GM12878 (cell line): ENCODE data around the gene ATRNL1. TPM values are rescaled to one million over a fixed set of nuclear protein-coding genes. Genes with fewer than 3 reads are reported as not detected.

Experiments used
- ATAC-seq: fragments of 200-7000 bp; cut with Tn5 transposase; 3 replicates; pipeline ENCODE4 v1.9.1; 2020; ENCODE audit warnings: mild to moderate bottlenecking, moderate library complexity
- BruUV-seq: library from RNA; stranded (reverse); fragments of 400-500 nt; replicated peaks from 2 replicates; lab custom pipeline; 2021; lab: Mats Ljungman, UMichigan
- CTCF ChIA-PET: fragments of 300-600 bp; sonication (Branson Sonifier 250); formaldehyde crosslinking; extraction: SDS; loops from one replicate; lab custom pipeline; 2021; ENCODE audit warnings: inconsistent platforms; lab: Yijun Ruan, JAX
- POLR2A ChIA-PET: fragments of 350-600 bp; formaldehyde crosslinking; extraction: SDS; loops from one replicate; lab custom pipeline; 2021; ENCODE audit warnings: inconsistent platforms; lab: Charles Lee
- RAD21 ChIA-PET: fragments of 300-600 bp; sonication (Branson Sonifier 250); formaldehyde crosslinking; loops from one replicate; lab custom pipeline; 2023; ENCODE audit warnings: antibody characterized with exemption; ENCODE audit not compliant: unreplicated experiment; lab: Charles Lee
- SMC1A ChIA-PET: fragments of 300-600 bp; sonication (Branson Sonifier 250); formaldehyde crosslinking; loops from one replicate; lab custom pipeline; 2023; ENCODE audit not compliant: unreplicated experiment, uncharacterized antibody; lab: Charles Lee
- DNase-seq: peaks from one replicate; pipeline ENCODE4 v3.0.0-alpha.2; 2011; ENCODE audit warnings: low read depth, low spot score
- FAIRE-seq: peaks from 3 replicates; lab custom pipeline; 2011; peaks lifted over from hg19 to GRCh38; lab: Jason Lieb, UNC
- H2AFZ ChIP-seq: 2 replicates; pipeline ENCODE4 v1.6.0; 2011; ENCODE audit warnings: low read depth, low read length, control low read depth; ENCODE audit not compliant: control insufficient read depth
- H3K27ac ChIP-seq: 2 replicates; pipeline ENCODE4 v1.5.1; 2011; ENCODE audit warnings: control low read depth; ENCODE audit not compliant: control insufficient read depth, insufficient read depth
- H3K27me3 ChIP-seq, 2 experiments: replicated peaks in 1 of 2; 2 replicates each; pipeline versions ENCODE4 v1.6.0 to v1.6.1; 2011; ENCODE audit warnings: low read length in 1 of 2; ENCODE audit not compliant: control insufficient read depth in 2 of 2, insufficient read depth in 2 of 2
- H3K36me3 ChIP-seq, 2 experiments: 2 replicates each; pipeline ENCODE4 v1.5.1; 2011; ENCODE audit warnings: low read length in 1 of 2; ENCODE audit not compliant: control insufficient read depth in 2 of 2, insufficient read depth in 2 of 2
- H3K4me1 ChIP-seq: 2 replicates; pipeline ENCODE4 v1.6.1; 2011; ENCODE audit warnings: mild to moderate bottlenecking, low read length, moderate library complexity, mixed read lengths; ENCODE audit not compliant: control insufficient read depth, insufficient read depth
- H3K4me2 ChIP-seq: 2 replicates; pipeline ENCODE4 v1.6.0; 2011; ENCODE audit warnings: control low read depth; ENCODE audit not compliant: control insufficient read depth, insufficient read depth
- H3K4me3 ChIP-seq: fragments of 200-600 bp; sonication (generic); 2 replicates; pipeline ENCODE4 v1.5.1; 2016
- H3K79me2 ChIP-seq: 2 replicates; pipeline ENCODE4 v1.6.0; 2011; ENCODE audit warnings: low read length; ENCODE audit not compliant: control insufficient read depth, insufficient read depth
- H3K9ac ChIP-seq: 2 replicates; pipeline ENCODE4 v1.8.0; 2011; ENCODE audit warnings: low read length, control low read depth, mixed read lengths; ENCODE audit not compliant: control insufficient read depth, insufficient read depth
- H3K9me3 ChIP-seq: replicated peaks from 3 replicates; pipeline ENCODE4 v1.5.1; 2011; ENCODE audit warnings: mild to moderate bottlenecking, low read length; ENCODE audit not compliant: control insufficient read depth, insufficient read depth
- H4K20me1 ChIP-seq: 2 replicates; pipeline ENCODE4 v1.6.0; 2011; ENCODE audit not compliant: control insufficient read depth, insufficient read depth
- ATF2 ChIP-seq: IDR thresholded peaks from 2 replicates; pipeline ENCODE4 v1.6.1; 2012; ENCODE audit warnings: low read length, inconsistent platforms
- BHLHE40 ChIP-seq, 2 experiments: fragments of 450-650 bp in 1 of 2; IDR thresholded peaks; 2 replicates each; pipeline ENCODE4 v1.6.1; 2011 to 2017; ENCODE audit warnings: low read depth in 2 of 2, borderline replicate concordance in 1 of 2, improper control_type of control experiment in 1 of 2, low read length in 1 of 2, mild to moderate bottlenecking in 1 of 2
- BRCA1 ChIP-seq: IDR thresholded peaks from 2 replicates; pipeline ENCODE4 v1.6.1; 2011; ENCODE audit warnings: low read depth, low read length, improper control_type of control experiment
- CEBPB ChIP-seq, 2 experiments: fragments of 150-350 bp in 1 of 2; IDR thresholded peaks; 2 replicates each; pipeline ENCODE4 v1.6.1; 2012 to 2014; ENCODE audit warnings: low read depth in 2 of 2, low read length in 2 of 2, borderline replicate concordance in 1 of 2, inconsistent platforms in 1 of 2
- IRF5 ChIP-seq: fragments of 450-650 bp; IDR thresholded peaks from 2 replicates; pipeline ENCODE4 v1.6.1; 2017; ENCODE audit warnings: borderline replicate concordance
- KLF5 ChIP-seq: fragments of 450-650 bp; IDR thresholded peaks from 2 replicates; pipeline ENCODE4 v1.6.1; 2014; ENCODE audit warnings: mild to moderate bottlenecking; ENCODE audit not compliant: partially characterized antibody
- PAX5 ChIP-seq: IDR thresholded peaks from 2 replicates; pipeline ENCODE4 v1.6.1; 2011; ENCODE audit warnings: low read depth, low read length, borderline replicate concordance
- PML ChIP-seq: IDR thresholded peaks from 2 replicates; pipeline ENCODE4 v1.6.1; 2012; ENCODE audit warnings: low read length, inconsistent platforms
- POLR2AphosphoS5 ChIP-seq: IDR thresholded peaks from 2 replicates; pipeline ENCODE4 v1.6.1; 2011; ENCODE audit warnings: mild to moderate bottlenecking, low read length, inconsistent platforms
- RCOR1 ChIP-seq: conservative IDR thresholded peaks from 2 replicates; pipeline ENCODE4 v1.6.1; 2012; ENCODE audit warnings: low read depth, low read length, improper control_type of control experiment
- RELA ChIP-seq: fragments of 450-650 bp; IDR thresholded peaks from 2 replicates; pipeline ENCODE4 v1.8.0; 2014; ENCODE audit warnings: borderline replicate concordance; ENCODE audit not compliant: partially characterized antibody
- REST ChIP-seq: IDR thresholded peaks from 2 replicates; pipeline ENCODE4 v1.6.1; 2012; ENCODE audit warnings: mild to moderate bottlenecking, low read depth, low read length
- TARDBP ChIP-seq: IDR thresholded peaks from 2 replicates; pipeline ENCODE4 v1.6.1; 2016; ENCODE audit warnings: borderline replicate concordance
- USF1 ChIP-seq: IDR thresholded peaks from 2 replicates; pipeline ENCODE4 v1.6.1; 2011; ENCODE audit warnings: borderline replicate concordance, low read depth, mild to moderate bottlenecking, moderate library complexity, mixed read lengths, low read length; ENCODE audit not compliant: insufficient read depth; ENCODE audit errors: extremely low read length
- ZNF24 ChIP-seq: fragments of 450-650 bp; IDR thresholded peaks from 2 replicates; pipeline ENCODE4 v1.6.1; 2017; ENCODE audit warnings: antibody characterized with exemption, mild to moderate bottlenecking
- WGBS: methylation state at CpG from one replicate; pipeline ENCODE4 v1.1.6; 2016; ENCODE audit warnings: low lambda C conversion rate; ENCODE audit not compliant: insufficient replicate concordance, insufficient coverage; ENCODE audit errors: missing lambda C conversion rate; 5-methylcytosine and 5-hydroxymethylcytosine counted together
- in situ Hi-C: fragments of 300-500 bp; cut with MboI; formaldehyde crosslinking; loops from 9 replicates; pipeline ENCODE4 v1.14.3; 2018; ENCODE audit warnings: mixed read lengths
- intact Hi-C: fragments of 100-400 bp; cut with micrococcal nuclease; formaldehyde crosslinking; loops from one replicate; pipeline ENCODE4 v1.14.2; 2022; ENCODE audit not compliant: unreplicated experiment
- polyA plus RNA-seq, 11 experiments: library from polyadenylated mRNA; depleted of rRNA in 4 of 11; unstranded in 6 of 11; stranded (reverse) in 5 of 11; fragments of >200 nt; fragmentation: Nextera tagmentation in 4 of 11; fragmentation: Illumina TruSeq in 1 of 11; extraction: Ambion mirVana in 4 of 11; extraction: Trizol in 1 of 11; gene quantifications; 1 replicate in 1 of 11; 2 replicates in 10 of 11; pipeline versions ENCODE4 v1.2.1 to v1.2.3, GENCODE V29; 2011 to 2016; ENCODE audit warnings: inconsistent platforms in 2 of 11, missing spikeins in 2 of 11, low read depth in 1 of 11
- total RNA-seq, 4 experiments: library from RNA; depleted of rRNA in 3 of 4; stranded (reverse); fragments of >200 nt in 3 of 4; fragmentation: Illumina TruSeq in 1 of 4; extraction: Trizol in 1 of 4; gene quantifications; 2 replicates each; pipeline versions ENCODE4 v1.2.1 to v1.2.3, GENCODE V29; 2013 to 2021
- TF ChIP-seq, protein P1 (sequence below): fragments of 450-650 bp; conservative IDR thresholded peaks from 2 replicates; pipeline ENCODE4 v1.6.1; 2017; ENCODE audit warnings: mild to moderate bottlenecking, moderate library complexity

Gene ATRNL1
- total and polyA plus RNA-seq, 10 of the 15 experiments (the other 5 are each of a cell fraction or from before 2014, with no cell fraction given), result 0.03 to 1.4 (median 0.34) TPM

DNA sequence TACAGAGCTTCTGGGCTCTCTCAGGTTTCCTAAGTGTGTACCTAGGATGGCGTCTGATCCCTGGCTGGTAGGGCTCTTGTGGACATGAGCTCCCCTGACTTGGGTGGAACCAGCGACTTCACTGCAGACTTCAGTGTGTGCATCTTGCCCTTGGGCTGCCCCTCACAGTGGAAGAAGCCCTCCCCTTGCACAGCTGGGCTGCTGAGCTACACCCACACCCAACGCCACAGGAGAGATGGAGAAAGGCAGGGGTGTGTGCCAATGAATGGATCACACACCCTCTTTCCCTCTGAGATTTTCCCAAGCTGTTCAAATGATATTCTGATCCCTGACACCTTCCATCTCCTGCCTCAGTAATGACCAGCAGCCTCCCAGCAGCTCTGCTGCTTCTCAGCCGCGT lies 883.2 kb downstream of the ATRNL1 start:
- Histone ChIP-seq H3K79me2 (no peaks in the 10 kb centered on the region), H3K36me3 (no peaks in the 10 kb centered on the region), H3K4me2 (no peak overlapping the region), H3K9me3 (no peaks in the 10 kb centered on the region), H3K4me3 (no peak overlapping the region), H3K9ac (no peak overlapping the region), H2AFZ (no peak overlapping the region), H3K27me3 (no peaks in the 10 kb centered on the region), H3K27ac (no peak overlapping the region), H4K20me1 (no peaks in the 10 kb centered on the region), H3K4me1 (no peaks in the 10 kb centered on the region)
- FAIRE-seq (no peak), ATAC-seq (no peak), DNase-seq (no peak)
- in situ Hi-C loops (no loop called here), intact Hi-C loops (no loop called here)
- no TSS peak for BruUV-seq
- ChIA-PET SMC1A (no interaction called here), RAD21 (no interaction called here), CTCF (no interaction called here), POLR2A (no interaction called here)
- WGBS, result 0% methylated on average over 5 of the region's 5 CpGs
- TF ChIP-seq BRCA1, result no peak
- TF ChIP-seq REST, result no peak
- no peak for TF ChIP-seq IRF5
- no peak for TF ChIP-seq USF1
- TF ChIP-seq POLR2AphosphoS5, result no peak
- no peak for TF ChIP-seq BHLHE40 (IDR thresholded peaks at IDR 0.05; ENCODE audit: borderline replicate concordance in 1 of 2, low read depth in 2 of 2, low read length in 1 of 2)
- TF ChIP-seq, protein P1, sequence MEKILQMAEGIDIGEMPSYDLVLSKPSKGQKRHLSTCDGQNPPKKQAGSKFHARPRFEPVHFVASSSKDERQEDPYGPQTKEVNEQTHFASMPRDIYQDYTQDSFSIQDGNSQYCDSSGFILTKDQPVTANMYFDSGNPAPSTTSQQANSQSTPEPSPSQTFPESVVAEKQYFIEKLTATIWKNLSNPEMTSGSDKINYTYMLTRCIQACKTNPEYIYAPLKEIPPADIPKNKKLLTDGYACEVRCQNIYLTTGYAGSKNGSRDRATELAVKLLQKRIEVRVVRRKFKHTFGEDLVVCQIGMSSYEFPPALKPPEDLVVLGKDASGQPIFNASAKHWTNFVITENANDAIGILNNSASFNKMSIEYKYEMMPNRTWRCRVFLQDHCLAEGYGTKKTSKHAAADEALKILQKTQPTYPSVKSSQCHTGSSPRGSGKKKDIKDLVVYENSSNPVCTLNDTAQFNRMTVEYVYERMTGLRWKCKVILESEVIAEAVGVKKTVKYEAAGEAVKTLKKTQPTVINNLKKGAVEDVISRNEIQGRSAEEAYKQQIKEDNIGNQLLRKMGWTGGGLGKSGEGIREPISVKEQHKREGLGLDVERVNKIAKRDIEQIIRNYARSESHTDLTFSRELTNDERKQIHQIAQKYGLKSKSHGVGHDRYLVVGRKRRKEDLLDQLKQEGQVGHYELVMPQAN, result no peak
- no peak for TF ChIP-seq ZNF24
- no peak for TF ChIP-seq RELA
- no peak for TF ChIP-seq PAX5
- no peak for TF ChIP-seq PML
- TF ChIP-seq ATF2, result no peak
- TF ChIP-seq TARDBP, result no peak
- TF ChIP-seq CEBPB (IDR thresholded peaks at IDR 0.05; ENCODE audit: borderline replicate concordance in 1 of 2, low read depth in 2 of 2, low read length in 2 of 2), result no peak
- TF ChIP-seq RCOR1, result no peak
- TF ChIP-seq KLF5, result no peak
